ENCODE results near the gene LGR6.
A peak's percentile ranks its signal among the peaks of the same experiment; 100 is the strongest.

Gene LGR6

GRCh38 chr1:202200112-202200548, 6.5 kb downstream of the LGR6 start:
- DNase-seq: peak; percentile 91

- no peak for DNase-seq
These were observed 7.1 kb downstream of the LGR6 start for GRCh38 chr1:202200669-202201068.

GRCh38 chr1:202201266-202201665, 7.7 kb downstream of the LGR6 start:
- DNase-seq: no peak

- no peak for DNase-seq
These were observed 8.4 kb downstream of the LGR6 start for GRCh38 chr1:202201971-202202370.

GRCh38 chr1:202202500-202203168, 9.0 kb downstream of the LGR6 start:
- DNase-seq: no peak

- peak; percentile 48 for DNase-seq
These were observed 9.8 kb downstream of the LGR6 start for GRCh38 chr1:202203238-202204039.

- no peak for DNase-seq
These were observed 10.5 kb downstream of the LGR6 start for GRCh38 chr1:202204065-202204464.

GRCh38 chr1:202205523-202206190, 12.1 kb downstream of the LGR6 start:
- peak; percentile 60 for DNase-seq

GRCh38 chr1:202207292-202207691, 13.7 kb downstream of the LGR6 start:
- peak; percentile 94 for DNase-seq

GRCh38 chr1:202208351-202208857, 14.8 kb downstream of the LGR6 start:
- no peak for DNase-seq

GRCh38 chr1:202210385-202210784, 16.8 kb downstream of the LGR6 start:
- DNase-seq: peak; percentile 96

- DNase-seq: no peak
These were observed 17.4 kb downstream of the LGR6 start for GRCh38 chr1:202210969-202211368.

GRCh38 chr1:202212787-202213186, 19.2 kb downstream of the LGR6 start:
- DNase-seq: no peak

GRCh38 chr1:202213361-202214088, 19.9 kb downstream of the LGR6 start:
- peak; percentile 95 for DNase-seq

GRCh38 chr1:202214089-202214843, 20.7 kb downstream of the LGR6 start:
- peak; percentile 91 for DNase-seq

- no peak for DNase-seq
These were observed 22.0 kb downstream of the LGR6 start for GRCh38 chr1:202215472-202216130.

- peak; percentile 65 for DNase-seq
These were observed 23.1 kb downstream of the LGR6 start for GRCh38 chr1:202216691-202217090.

GRCh38 chr1:202217516-202217915, 23.9 kb downstream of the LGR6 start:
- DNase-seq: no peak

GRCh38 chr1:202217951-202218350, 24.4 kb downstream of the LGR6 start:
- DNase-seq: no peak

- peak; percentile 69 for DNase-seq
These were observed 27.1 kb downstream of the LGR6 start for GRCh38 chr1:202220733-202221132.

Data from NCI-H69 (cell line).